B cell (primary cell): Measurements from ENCODE around the gene CAPG. TPM values are rescaled to one million over a fixed set of nuclear protein-coding genes. Genes with fewer than 3 reads are reported as not detected.

Source experiments
- ATAC-seq: fragments of 200-7000 bp; cut with Tn5 transposase; one replicate; pipeline ENCODE4 v1.10.0; 2021; ENCODE audit warnings: low read depth, mild to moderate bottlenecking, moderate number of reproducible peaks, moderate library complexity
- CTCF ChIA-PET: fragments of 350-600 bp; sonication (Branson Sonifier 250); formaldehyde crosslinking; loops from one replicate; lab custom pipeline; 2021; ENCODE audit warnings: antibody characterized with exemption, inconsistent platforms; lab: Charles Lee
- POLR2A ChIA-PET: fragments of 350-600 bp; sonication (Branson Sonifier 250); formaldehyde crosslinking; loops from one replicate; lab custom pipeline; 2021; ENCODE audit warnings: antibody characterized with exemption; lab: Charles Lee
- DNase-seq: peaks from one replicate; pipeline ENCODE4 v3.0.0; 2013
- H2AFZ ChIP-seq: 2 replicates; pipeline ENCODE4 v1.6.1; 2012; ENCODE audit warnings: mild to moderate bottlenecking, low read depth, low read length; ENCODE audit not compliant: insufficient read depth, poor library complexity, severe bottlenecking
- H3K27ac ChIP-seq, 2 donors: 1 replicate in 1 of 2; 2 replicates in 1 of 2; pipeline ENCODE4 v1.5.1; 2012 to 2013; ENCODE audit warnings: low read length in 2 of 2, mild to moderate bottlenecking in 2 of 2, moderate library complexity in 1 of 2
- H3K27me3 ChIP-seq, 4 experiments: fragments of 200-600 bp in 1 of 4; sonication (generic) in 1 of 4; replicated peaks in 1 of 4; 1 replicate in 2 of 4; 2 replicates in 2 of 4; pipeline versions ENCODE4 v1.6.1 to v1.7.0; 2013 to 2016; ENCODE audit warnings: low read length in 3 of 4, mild to moderate bottlenecking in 2 of 4, mixed read lengths in 1 of 4, moderate library complexity in 1 of 4; ENCODE audit not compliant: insufficient read depth in 4 of 4, control insufficient read depth in 3 of 4; ENCODE audit errors: control extremely low read depth in 1 of 4
- H3K36me3 ChIP-seq, 2 experiments: replicated peaks in 1 of 2; 1 replicate in 1 of 2; 2 replicates in 1 of 2; pipeline versions ENCODE4 v1.6.1 to v1.7.1; 2013; ENCODE audit warnings: low read length in 1 of 2; ENCODE audit not compliant: insufficient read depth in 2 of 2, control insufficient read depth in 1 of 2; ENCODE audit errors: control extremely low read depth in 1 of 2, extremely low read depth in 1 of 2
- H3K4me1 ChIP-seq, 2 donors: fragments of 200-600 bp in 1 of 2; sonication (generic) in 1 of 2; 1 replicate in 1 of 2; 2 replicates in 1 of 2; pipeline versions ENCODE4 v1.5.1 to v1.6.1; 2013 to 2017; ENCODE audit warnings: low read length in 2 of 2; ENCODE audit not compliant: control insufficient read depth in 2 of 2, insufficient read depth in 2 of 2
- H3K4me2 ChIP-seq: replicated peaks from 2 replicates; pipeline ENCODE3; 2012; ENCODE audit warnings: mild to moderate bottlenecking, low read depth, low read length; ENCODE audit not compliant: poor library complexity, severe bottlenecking
- H3K4me3 ChIP-seq, 5 experiments: fragments of 200-600 bp in 1 of 5; sonication (generic) in 1 of 5; 1 replicate in 3 of 5; 2 replicates in 2 of 5; pipeline versions ENCODE4 v1.5.1 to v1.7.0; 2011 to 2016; ENCODE audit warnings: low read length in 4 of 5, mild to moderate bottlenecking in 4 of 5, low read depth in 2 of 5, control low read depth in 1 of 5, moderate library complexity in 1 of 5; ENCODE audit not compliant: insufficient read depth in 1 of 5; ENCODE audit errors: control extremely low read depth in 1 of 5, extremely low read depth in 1 of 5
- H3K79me2 ChIP-seq: fragments of 200-600 bp; sonication (generic); one replicate; pipeline ENCODE4 v1.6.0; 2016; ENCODE audit warnings: low read length; ENCODE audit not compliant: control insufficient read depth, insufficient read depth
- H3K9ac ChIP-seq: fragments of 200-600 bp; sonication (generic); 2 replicates; pipeline ENCODE4 v1.6.1; 2017; ENCODE audit warnings: mild to moderate bottlenecking, low read length, moderate library complexity
- H3K9me3 ChIP-seq, 3 donors: one replicate each; pipeline versions ENCODE4 v1.6.1 to v1.7.1; 2013; ENCODE audit warnings: low read length in 2 of 3; ENCODE audit not compliant: control insufficient read depth in 2 of 3, insufficient read depth in 1 of 3; ENCODE audit errors: control extremely low read depth in 1 of 3
- H4K20me1 ChIP-seq: 2 replicates; pipeline ENCODE4 v1.6.0; 2012; ENCODE audit warnings: mild to moderate bottlenecking, low read length; ENCODE audit not compliant: insufficient read depth, control insufficient read depth, poor library complexity, severe bottlenecking
- H3K27ac Mint-ChIP-seq: one replicate; pipeline ENCODE4 v1.8.0; 2021; ENCODE audit warnings: mixed read lengths
- H3K27me3 Mint-ChIP-seq: one replicate; pipeline ENCODE4 v1.8.0; 2021; ENCODE audit warnings: mixed read lengths
- H3K4me1 Mint-ChIP-seq: one replicate; pipeline ENCODE4 v1.8.0; 2021; ENCODE audit warnings: mixed read lengths
- H3K4me3 Mint-ChIP-seq: one replicate; pipeline ENCODE4 v1.8.0; 2021; ENCODE audit warnings: mixed read lengths
- H3K9me3 Mint-ChIP-seq: one replicate; pipeline ENCODE4 v1.8.0; 2022; ENCODE audit warnings: mixed read lengths; ENCODE audit not compliant: insufficient read depth
- CTCF ChIP-seq: fragments of 200-600 bp; IDR thresholded peaks from one replicate; pipeline ENCODE4 v1.8.0; 2022; ENCODE audit warnings: antibody characterized with exemption, mild to moderate bottlenecking
- EZH2 ChIP-seq: IDR thresholded peaks from 2 replicates; pipeline ENCODE4 v1.6.1; 2012; ENCODE audit warnings: borderline replicate concordance, low read depth, mild to moderate bottlenecking, moderate library complexity, low read length; ENCODE audit not compliant: insufficient read depth, poor library complexity, severe bottlenecking
- WGBS: methylation state at CpG from one replicate; pipeline ENCODE4 v1.1.5; 2013; ENCODE audit warnings: missing lambda C conversion rate; ENCODE audit not compliant: insufficient coverage; 5-methylcytosine and 5-hydroxymethylcytosine counted together
- intact Hi-C: fragments of 100-400 bp; cut with micrococcal nuclease; formaldehyde crosslinking; loops from one replicate; pipeline ENCODE4 v1.10.0; 2022
- polyA plus RNA-seq: library from polyadenylated mRNA; depleted of rRNA; stranded (reverse); fragments of >200 nt; gene quantifications from 2 replicates; pipeline ENCODE4 v1.2.3, GENCODE V29; 2012
- total RNA-seq, 2 donors: library from RNA; stranded (reverse); fragments of 120-200 nt in 1 of 2; gene quantifications; 1 replicate in 1 of 2; 2 replicates in 1 of 2; pipeline versions ENCODE4 v1.2.3 to v1.2.4, GENCODE V29; 2013 to 2022

Gene CAPG
- total and polyA plus RNA-seq, 2 donors (not counting 1 experiment from before 2014, with no cell fraction given) = 158 to 210 TPM

GRCh38 chr2:85388878-85389538 lies 21.2 kb downstream of the CAPG start:
- Histone ChIP-seq H3K4me2 (no peak overlapping the region), H3K27ac (no peak overlapping the region), H3K9ac (no peak overlapping the region), H4K20me1 (no peaks in the 10 kb centered on the region), H3K27me3 (no peaks in the 10 kb centered on the region), H3K4me1 (peaks cover 25 to 26% of the 10 kb centered on the region in 2 donors), H2AFZ (no peak overlapping the region), H3K79me2 (no peaks in the 10 kb centered on the region), H3K9me3 (no peaks in the 10 kb centered on the region), H3K4me3 (no peak overlapping the region), H3K36me3 (peaks cover 0 to 40% of the 10 kb centered on the region in 2 experiments)
- Mint-ChIP-seq H3K9me3 (no peaks in the 10 kb centered on the region), H3K27me3 (no peaks in the 10 kb centered on the region), H3K4me3 (no peak overlapping the region), H3K27ac (no peak overlapping the region), H3K4me1 (peaks cover 28% of the 10 kb centered on the region)
- no peak for TF ChIP-seq CTCF
- TF ChIP-seq EZH2 = no peak
- 76% methylated on average over 4 of the region's 9 CpGs for WGBS
- CTCF ChIA-PET = interaction anchor here (1.0 to 7.9 kb wide), 6 partner anchors 12 to 167 kb away, joined by 3 to 182 read pairs (median 26); partner anchors contain the start of gene SH2D6
- DNase-seq (no peak), ATAC-seq (no peak)
- POLR2A ChIA-PET = interaction anchor here (0.8 to 1.6 kb wide), 2 partner anchors 161 to 163 kb away, joined by 3 read pairs; no protein-coding TSS in a partner anchor
- intact Hi-C loops = no loop called here

- H3K36me3 ChIP-seq = peaks cover 0 to 37% of the 10 kb centered on the region in 2 experiments
Observed at GRCh38 chr2:85387754-85388153, 22.4 kb downstream of the CAPG start.

More at GRCh38 chr2:85387754-85388153, 22.4 kb downstream of the CAPG start:
- ATAC-seq (no peak), DNase-seq (no peak)
- Mint-ChIP-seq H3K4me3 (no peak overlapping the region), H3K9me3 (no peaks in the 10 kb centered on the region), H3K4me1 (peaks cover 18% of the 10 kb centered on the region), H3K27me3 (no peaks in the 10 kb centered on the region), H3K27ac (no peak overlapping the region)
- ChIA-PET CTCF (interaction anchor here (2.0 to 7.9 kb wide), 3 partner anchors 32 to 168 kb away, joined by 6 to 182 read pairs (median 67); partner anchors contain the start of gene SH2D6), POLR2A (no interaction called here)
- intact Hi-C loops = no loop called here
- H3K9me3 ChIP-seq = no peaks in the 10 kb centered on the region
- peaks cover 18 to 19% of the 10 kb centered on the region in 2 donors for H3K4me1 ChIP-seq
- no peaks in the 10 kb centered on the region for H3K27me3 ChIP-seq
- H3K4me2 ChIP-seq = no peak overlapping the region
- TF ChIP-seq CTCF = no peak
- H3K9ac ChIP-seq = no peak overlapping the region
- H3K4me3 ChIP-seq = no peak overlapping the region
- H3K79me2 ChIP-seq = no peaks in the 10 kb centered on the region
- no peak overlapping the region for H2AFZ ChIP-seq
- 100% methylated on average over 2 of the region's 2 CpGs for WGBS
- H3K27ac ChIP-seq = no peak overlapping the region
- H4K20me1 ChIP-seq = no peaks in the 10 kb centered on the region
